ENCODE measurements around the gene OSM. TPM values are rescaled to one million over a fixed set of nuclear protein-coding genes. Genes with fewer than 3 reads are reported as not detected.

The OSM gene
- total RNA-seq, 6 experiments from 2014 or later, result not detected

GRCh38 chr22:30247561-30247960, 19.1 kb downstream of the OSM start:
- Mint-ChIP-seq H3K27me3 (ENCODE audit: insufficient read depth) (peaks cover 14% of the 10 kb centered on the region), H3K9me3 (no peaks in the 10 kb centered on the region), H3K36me3 (ENCODE audit: low read depth) (no peaks in the 10 kb centered on the region), H3K27ac (no peak overlapping the region), H3K4me1 (ENCODE audit: low read depth) (peaks cover 24% of the 10 kb centered on the region), H3K4me3 (no peak overlapping the region)
- TF ChIP-seq, protein P1, sequence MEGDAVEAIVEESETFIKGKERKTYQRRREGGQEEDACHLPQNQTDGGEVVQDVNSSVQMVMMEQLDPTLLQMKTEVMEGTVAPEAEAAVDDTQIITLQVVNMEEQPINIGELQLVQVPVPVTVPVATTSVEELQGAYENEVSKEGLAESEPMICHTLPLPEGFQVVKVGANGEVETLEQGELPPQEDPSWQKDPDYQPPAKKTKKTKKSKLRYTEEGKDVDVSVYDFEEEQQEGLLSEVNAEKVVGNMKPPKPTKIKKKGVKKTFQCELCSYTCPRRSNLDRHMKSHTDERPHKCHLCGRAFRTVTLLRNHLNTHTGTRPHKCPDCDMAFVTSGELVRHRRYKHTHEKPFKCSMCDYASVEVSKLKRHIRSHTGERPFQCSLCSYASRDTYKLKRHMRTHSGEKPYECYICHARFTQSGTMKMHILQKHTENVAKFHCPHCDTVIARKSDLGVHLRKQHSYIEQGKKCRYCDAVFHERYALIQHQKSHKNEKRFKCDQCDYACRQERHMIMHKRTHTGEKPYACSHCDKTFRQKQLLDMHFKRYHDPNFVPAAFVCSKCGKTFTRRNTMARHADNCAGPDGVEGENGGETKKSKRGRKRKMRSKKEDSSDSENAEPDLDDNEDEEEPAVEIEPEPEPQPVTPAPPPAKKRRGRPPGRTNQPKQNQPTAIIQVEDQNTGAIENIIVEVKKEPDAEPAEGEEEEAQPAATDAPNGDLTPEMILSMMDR (IDR thresholded peaks at IDR 0.05), result no peak
- DNase-seq, result no peak

DNA sequence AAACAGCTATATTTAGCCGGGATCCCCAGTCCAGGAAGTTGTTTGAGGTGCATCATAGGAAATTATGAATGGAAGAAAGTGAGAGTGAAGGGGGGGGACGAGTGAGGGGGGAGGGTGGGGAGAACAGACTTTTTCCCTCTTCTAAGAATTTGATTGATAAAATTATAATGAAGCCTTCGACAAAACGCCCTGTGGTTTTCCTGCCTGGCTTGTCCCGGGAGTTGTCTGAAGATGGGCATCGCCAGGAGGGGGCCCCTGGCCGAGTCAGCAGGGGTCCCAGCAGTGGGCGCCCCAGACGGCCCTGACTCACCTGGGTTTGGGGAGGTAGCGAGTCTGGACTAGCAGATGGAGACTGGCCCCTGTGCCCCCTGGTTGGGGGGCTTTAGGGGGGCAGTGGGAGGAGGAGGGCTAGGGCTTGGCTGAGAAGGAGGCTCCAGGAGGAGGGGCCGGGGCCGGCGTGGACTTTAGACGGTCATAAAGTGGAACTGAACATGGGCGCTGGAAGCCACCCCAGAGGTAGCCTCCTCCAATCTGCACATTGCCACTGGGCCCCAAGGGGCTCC, 19.8 kb downstream of the OSM start:
- H3K9me3 Mint-ChIP-seq, result no peaks in the 10 kb centered on the region
- H3K4me1 Mint-ChIP-seq (ENCODE audit: low read depth), result peaks cover 17% of the 10 kb centered on the region
- no peaks in the 10 kb centered on the region for H3K36me3 Mint-ChIP-seq (ENCODE audit: low read depth)
- peak overlapping the region; percentile 90 for H3K4me3 Mint-ChIP-seq
- TF ChIP-seq, protein P1 (IDR thresholded peaks at IDR 0.05), result no peak
- DNase-seq, result no peak
- peaks cover 14% of the 10 kb centered on the region for H3K27me3 Mint-ChIP-seq (ENCODE audit: insufficient read depth)
- 0 out of 2 replicates have a peak overlapping the region, but pooled peaks have one; percentile 33 for H3K27ac Mint-ChIP-seq

DNA sequence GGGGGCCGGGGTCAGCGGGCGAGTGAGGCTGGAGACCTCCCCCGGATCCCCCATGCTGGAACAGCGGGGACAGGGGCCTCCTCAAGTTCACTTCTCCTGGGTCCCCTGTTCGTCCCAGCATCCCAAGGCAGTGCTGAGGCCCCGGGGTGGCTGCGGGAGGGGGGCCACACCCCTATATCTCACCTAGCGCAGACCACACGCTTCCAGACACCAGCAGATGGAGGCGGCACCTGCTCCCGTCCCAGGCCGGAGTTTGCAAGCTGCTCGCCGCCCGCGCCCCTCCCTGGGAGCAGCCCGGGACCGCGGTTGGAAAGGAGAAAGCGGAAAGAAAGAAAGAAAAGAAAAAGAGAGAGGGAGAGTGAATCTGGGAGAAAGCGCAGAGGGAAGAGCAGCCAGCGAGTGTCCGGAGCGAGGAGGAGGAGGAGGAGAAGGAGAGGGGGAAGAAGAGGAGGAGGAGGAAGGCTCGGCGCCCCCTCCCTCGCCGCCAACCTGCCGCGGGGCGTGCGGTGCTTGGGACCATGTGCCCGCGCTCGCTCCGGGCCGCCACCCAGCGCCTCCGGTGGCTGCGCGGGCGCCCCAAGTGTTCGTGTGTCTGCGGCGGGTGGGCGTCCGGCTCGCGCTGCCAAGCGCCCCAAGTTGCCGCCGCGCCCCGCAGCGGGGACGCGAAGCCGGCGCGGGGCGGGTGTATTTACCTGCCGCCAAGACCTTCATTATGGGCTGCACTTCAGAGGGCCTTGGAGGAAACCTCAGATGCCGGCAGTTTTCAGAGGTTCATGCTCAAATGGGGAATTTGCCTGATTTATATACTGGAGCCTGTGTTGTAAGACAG, 20.5 kb downstream of the OSM start, which contains the start of gene LIF:
Gene LIF, minus strand, starts transcription at position 775 of the 829 bp plus-strand sequence. Its CDS starts 64 bp downstream, at position 711.
- peak; percentile 52 for DNase-seq
- TF ChIP-seq, protein P1 (IDR thresholded peaks at IDR 0.05), result peak; percentile 51; the same call in 1 of the 2 replicates
- peak within 1 kb of the TSS; percentile 70 for H3K27ac Mint-ChIP-seq
- H3K4me3 Mint-ChIP-seq, result peak within 1 kb of the TSS; percentile 90
- no peaks in the 10 kb centered on the region for H3K36me3 Mint-ChIP-seq (ENCODE audit: low read depth)
- peaks cover 10% of the 10 kb centered on the region for H3K4me1 Mint-ChIP-seq (ENCODE audit: low read depth)
- peaks cover 14% of the 10 kb centered on the region for H3K27me3 Mint-ChIP-seq (ENCODE audit: insufficient read depth)
- H3K9me3 Mint-ChIP-seq, result no peaks in the 10 kb centered on the region

DNA sequence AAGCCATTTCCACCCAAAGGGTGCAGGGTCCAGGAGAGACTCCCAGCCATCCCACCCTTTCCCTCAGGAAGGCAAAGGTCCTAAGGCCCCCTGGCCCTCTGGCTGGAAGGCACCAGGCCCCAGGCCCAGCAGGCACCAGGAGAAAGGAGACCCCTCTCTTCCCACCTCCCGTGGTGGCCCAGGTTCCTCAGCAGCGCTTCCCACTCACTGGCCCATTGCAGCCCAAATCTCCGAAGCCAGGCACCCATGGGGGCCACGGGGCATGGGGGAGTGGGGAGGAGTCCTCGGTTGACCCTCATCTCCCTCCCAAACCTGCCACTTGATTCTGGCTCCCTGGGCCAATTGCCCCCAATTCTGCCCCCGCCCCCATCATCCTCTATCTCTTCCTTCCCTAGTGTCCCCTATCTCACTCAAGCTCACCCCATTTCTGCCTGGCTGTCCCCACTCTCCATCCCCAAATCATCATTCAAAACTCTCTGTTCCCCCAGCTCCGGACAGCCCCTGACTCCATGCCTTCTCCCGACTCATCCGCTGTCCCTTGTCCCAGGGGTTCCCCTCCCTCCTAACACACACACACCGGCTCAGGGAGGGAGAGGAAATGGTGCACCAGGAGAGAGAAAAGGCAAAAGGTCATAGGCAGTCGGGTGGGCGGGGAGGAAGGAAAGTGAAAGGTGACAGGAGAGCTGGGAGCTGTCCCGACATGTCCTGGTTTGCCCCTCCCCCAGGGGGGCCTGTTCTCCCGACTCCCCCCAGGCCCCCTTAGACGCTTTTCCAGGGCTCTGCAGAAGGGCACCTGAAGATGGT, 21.3 kb downstream of the OSM start:
- DNase-seq, result no peak
- TF ChIP-seq, protein P1 (IDR thresholded peaks at IDR 0.05), result no peak
- no peaks in the 10 kb centered on the region for H3K9me3 Mint-ChIP-seq
- H3K4me1 Mint-ChIP-seq (ENCODE audit: low read depth), result peaks cover 4% of the 10 kb centered on the region; the same call in 1 of the 2 replicates
- peaks cover 16% of the 10 kb centered on the region for H3K27me3 Mint-ChIP-seq (ENCODE audit: insufficient read depth)
- peak overlapping the region; percentile 90 for H3K4me3 Mint-ChIP-seq
- H3K27ac Mint-ChIP-seq, result no peak overlapping the region
- H3K36me3 Mint-ChIP-seq (ENCODE audit: low read depth), result no peaks in the 10 kb centered on the region

DNA sequence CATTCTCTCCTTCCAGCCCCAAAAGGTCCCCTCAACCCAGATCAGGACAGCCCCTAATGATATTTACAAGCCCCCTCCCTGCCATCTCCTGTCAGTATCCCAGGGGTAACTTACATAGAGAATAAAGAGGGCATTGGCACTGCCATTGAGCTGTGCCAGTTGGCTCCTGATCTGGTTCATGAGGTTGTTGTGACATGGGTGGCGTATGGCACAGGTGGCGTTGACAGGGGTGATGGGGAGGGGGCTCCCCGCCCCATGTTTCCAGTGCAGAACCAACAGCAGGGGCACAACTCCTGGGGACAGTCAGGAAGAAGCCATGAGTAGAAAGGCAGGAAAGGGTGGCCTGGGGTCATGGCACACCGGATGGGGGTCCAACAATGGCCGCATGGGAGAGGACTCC, 22.0 kb downstream of the OSM start:
- DNase-seq, result no peak
- peaks cover 4% of the 10 kb centered on the region; the same call in 1 of the 2 replicates for H3K4me1 Mint-ChIP-seq (ENCODE audit: low read depth)
- no peaks in the 10 kb centered on the region for H3K9me3 Mint-ChIP-seq
- no peak overlapping the region for H3K4me3 Mint-ChIP-seq
- H3K27ac Mint-ChIP-seq, result no peak overlapping the region
- H3K36me3 Mint-ChIP-seq (ENCODE audit: low read depth), result no peaks in the 10 kb centered on the region
- TF ChIP-seq, protein P1 (IDR thresholded peaks at IDR 0.05), result no peak
- H3K27me3 Mint-ChIP-seq (ENCODE audit: insufficient read depth), result peaks cover 18% of the 10 kb centered on the region

Data from HFFc6 (cell line).